Neural cell (in vitro differentiated cells): Measurements from ENCODE around the gene EFHD1. TPM values are rescaled to one million over a fixed set of nuclear protein-coding genes. Genes with fewer than 3 reads are reported as not detected.

Source experiments
- H2AFZ ChIP-seq: fragments of 200-600, 300-800 bp; sonication (generic), shearing (Covaris generic); 2 replicates; pipeline ENCODE4 v1.6.0; 2014; ENCODE audit warnings: low read depth, mild to moderate bottlenecking, antibody characterized with exemption, low read length, moderate library complexity
- H3F3A ChIP-seq: fragments of 200-600 bp; shearing (Covaris generic); 2 replicates; pipeline ENCODE4 v1.6.1; 2016; ENCODE audit warnings: mild to moderate bottlenecking, moderate library complexity, mixed read lengths, antibody characterized with exemption, low read length; ENCODE audit not compliant: insufficient read depth, poor library complexity, severe bottlenecking
- H3K27ac ChIP-seq: fragments of 200-600, 300-800 bp; sonication (generic), shearing (Covaris generic); 2 replicates; pipeline ENCODE4 v1.5.1; 2014; ENCODE audit warnings: mild to moderate bottlenecking, low read length, moderate library complexity
- H3K27me3 ChIP-seq: fragments of 300-800, 200-600 bp; sonication (generic), shearing (Covaris generic); 2 replicates; pipeline ENCODE4 v1.6.0; 2014; ENCODE audit warnings: mild to moderate bottlenecking, low read depth, low read length, moderate library complexity; ENCODE audit not compliant: insufficient read depth
- H3K36me3 ChIP-seq: fragments of 300-800, 200-600 bp; sonication (generic), shearing (Covaris generic); 2 replicates; pipeline ENCODE4 v1.5.1; 2014; ENCODE audit warnings: mild to moderate bottlenecking, antibody characterized with exemption, low read length, moderate library complexity; ENCODE audit not compliant: insufficient read depth
- H3K4me2 ChIP-seq: fragments of 300-800, 200-600 bp; sonication (generic), shearing (Covaris generic); 2 replicates; pipeline ENCODE4 v1.6.0; 2014; ENCODE audit warnings: mild to moderate bottlenecking, low read length
- H3K4me3 ChIP-seq: fragments of 300-800, 200-600 bp; sonication (generic), shearing (Covaris generic); 2 replicates; pipeline ENCODE4 v1.5.1; 2014; ENCODE audit warnings: mild to moderate bottlenecking, low read length, moderate library complexity
- H3K79me2 ChIP-seq: fragments of 200-600 bp; shearing (Covaris generic); replicated peaks from 2 replicates; pipeline ENCODE4 v1.6.0; 2014; ENCODE audit warnings: mild to moderate bottlenecking, low read length, moderate library complexity; ENCODE audit not compliant: insufficient read depth
- H3K9ac ChIP-seq: fragments of 300-800, 200-600 bp; sonication (generic), shearing (Covaris generic); 2 replicates; pipeline ENCODE4 v1.6.1; 2016; ENCODE audit warnings: mild to moderate bottlenecking, low read length, mixed read lengths
- H3K9me2 ChIP-seq: fragments of 200-600 bp; shearing (Covaris generic); 2 replicates; pipeline ENCODE4 v1.6.1; 2016; ENCODE audit warnings: mild to moderate bottlenecking, low read length, mixed read lengths; ENCODE audit not compliant: insufficient read depth
- H3K9me3 ChIP-seq: fragments of 200-600, 300-800 bp; sonication (generic), shearing (Covaris generic); 2 replicates; pipeline ENCODE4 v1.6.1; 2016; ENCODE audit warnings: mild to moderate bottlenecking, mixed run types, low read length, moderate library complexity, mixed read lengths
- H4K20me1 ChIP-seq: fragments of 200-600 bp; shearing (Covaris generic); 2 replicates; pipeline ENCODE4 v1.6.1; 2016; ENCODE audit warnings: mild to moderate bottlenecking, mixed run types; ENCODE audit not compliant: insufficient read depth
- CTCF ChIP-seq: fragments of 450-650 bp; IDR thresholded peaks from 2 replicates; pipeline ENCODE4 v1.5.1; 2014; ENCODE audit warnings: antibody characterized with exemption, mild to moderate bottlenecking, moderate library complexity; ENCODE audit not compliant: poor library complexity, severe bottlenecking
- EP300 ChIP-seq: fragments of 450-650 bp; conservative IDR thresholded peaks from 2 replicates; pipeline ENCODE4 v1.6.1; 2014; ENCODE audit warnings: antibody characterized with exemption, mild to moderate bottlenecking, moderate library complexity; ENCODE audit not compliant: poor library complexity, severe bottlenecking
- EZH2 ChIP-seq: fragments of 200-600, 300-800 bp; shearing (Covaris generic), sonication (generic); IDR thresholded peaks from 2 replicates; pipeline ENCODE4 v1.6.1; 2014; ENCODE audit warnings: antibody characterized with exemption, low read length, borderline replicate concordance, mild to moderate bottlenecking; ENCODE audit not compliant: insufficient read depth, poor library complexity, severe bottlenecking
- MXI1 ChIP-seq: fragments of 450-650 bp; conservative IDR thresholded peaks from 2 replicates; pipeline ENCODE4 v1.6.1; 2014; ENCODE audit warnings: antibody characterized with exemption, mild to moderate bottlenecking; ENCODE audit not compliant: poor library complexity, severe bottlenecking
- POLR2AphosphoS5 ChIP-seq: IDR thresholded peaks from 2 replicates; pipeline ENCODE4 v1.6.1; 2012
- RAD21 ChIP-seq: fragments of 450-650 bp; conservative IDR thresholded peaks from 2 replicates; pipeline ENCODE4 v1.6.1; 2014; ENCODE audit warnings: antibody characterized with exemption, mild to moderate bottlenecking, moderate library complexity
- REST ChIP-seq: IDR thresholded peaks from 2 replicates; pipeline ENCODE4 v1.6.1; 2012; ENCODE audit warnings: borderline replicate concordance
- SMC3 ChIP-seq: fragments of 450-650 bp; conservative IDR thresholded peaks from 2 replicates; pipeline ENCODE4 v1.6.1; 2014; ENCODE audit warnings: antibody characterized with exemption, mild to moderate bottlenecking, moderate library complexity; ENCODE audit not compliant: poor library complexity
- TAF1 ChIP-seq: IDR thresholded peaks from 2 replicates; pipeline ENCODE4 v1.6.1; 2012; ENCODE audit warnings: low read depth
- polyA plus RNA-seq: library from polyadenylated mRNA; depleted of rRNA; stranded (reverse); fragments of >200 nt; gene quantifications from 2 replicates; pipeline ENCODE4 v1.2.3, GENCODE V29; 2014

The EFHD1 gene
- polyA plus RNA-seq, 1 donor from 2014 or later = not detected

GRCh38 chr2:232586943-232587505 is 46.4 kb upstream of the EFHD1 start:
- Histone ChIP-seq H3K4me3 (no peak overlapping the region), H3K9me2 (no peaks in the 10 kb centered on the region), H3K9me3 (no peaks in the 10 kb centered on the region), H3K27ac (no peak overlapping the region), H4K20me1 (no peaks in the 10 kb centered on the region), H3K4me2 (no peak overlapping the region), H3K9ac (no peak overlapping the region), H3K79me2 (no peaks in the 10 kb centered on the region), H3F3A (no peaks in the 10 kb centered on the region), H3K27me3 (no peaks in the 10 kb centered on the region), H3K36me3 (no peaks in the 10 kb centered on the region), H2AFZ (no peak overlapping the region)
- TF ChIP-seq CTCF (no peak), POLR2AphosphoS5 (no peak), TAF1 (no peak)

GRCh38 chr2:232587512-232587911 is 45.9 kb upstream of the EFHD1 start:
- Histone ChIP-seq H3F3A (no peaks in the 10 kb centered on the region), H3K9ac (no peak overlapping the region), H2AFZ (no peak overlapping the region), H3K4me3 (no peak overlapping the region), H3K36me3 (no peaks in the 10 kb centered on the region), H3K9me2 (no peaks in the 10 kb centered on the region), H4K20me1 (no peaks in the 10 kb centered on the region), H3K4me2 (no peak overlapping the region), H3K79me2 (no peaks in the 10 kb centered on the region), H3K27ac (no peak overlapping the region), H3K27me3 (no peaks in the 10 kb centered on the region), H3K9me3 (no peaks in the 10 kb centered on the region)
- TF ChIP-seq REST (no peak), MXI1 (no peak), EZH2 (no peak), POLR2AphosphoS5 (no peak), EP300 (no peak), SMC3 (no peak), TAF1 (no peak), RAD21 (no peak), CTCF (no peak)
